Measurements from ENCODE around the gene PEX5L.

PEX5L gene

GRCh38 chr3:179766416-179767133, 270.2 kb downstream of the PEX5L start:
- no peak for DNase-seq

- no peak for DNase-seq
Measured at GRCh38 chr3:179765396-179765795, 271.3 kb downstream of the PEX5L start.

- no peak for DNase-seq
Measured at GRCh38 chr3:179760944-179761343, 275.8 kb downstream of the PEX5L start.

GRCh38 chr3:179750720-179751328, 285.9 kb downstream of the PEX5L start:
- no peak for DNase-seq

GRCh38 chr3:179745716-179746115, 291.0 kb downstream of the PEX5L start:
- no peak for DNase-seq

GRCh38 chr3:179745079-179745478, 291.7 kb downstream of the PEX5L start:
- DNase-seq: no peak

All from CD4-positive, alpha-beta T cell treated with Interleukin-12 subunit alpha and Interleukin-12 subunit beta, for 1 hour (primary cell).